HepG2 (cell line): ENCODE measurements around the gene P2RY1. TPM values are rescaled to one million over a fixed set of nuclear protein-coding genes. Genes with fewer than 3 reads are reported as not detected.
"Not testable (repeated sequence)": the region's sequence is repeated elsewhere in the genome, so short reads cannot be mapped to it uniquely, and the experiment has no call there.

ENCODE experiments used
- ATAC-seq: fragments of 200-7000 bp; cut with Tn5 transposase; 3 replicates; pipeline ENCODE4 v1.9.1; 2020; ENCODE audit warnings: mild to moderate bottlenecking, moderate library complexity
- BruUV-seq: library from RNA; stranded (reverse); fragments of 400-500 nt; replicated peaks from 2 replicates; lab custom pipeline; 2021; lab: Mats Ljungman, UMichigan
- CTCF ChIA-PET: fragments of 300-600 bp; formaldehyde crosslinking; extraction: SDS; loops from one replicate; lab custom pipeline; 2021; ENCODE audit warnings: low total read pairs, inconsistent platforms, low intra/inter-chr PET ratio; lab: Yijun Ruan, JAX
- POLR2A ChIA-PET: fragments of 350-600 bp; sonication (Branson Sonifier 250); formaldehyde crosslinking; loops from one replicate; lab custom pipeline; 2020; ENCODE audit warnings: antibody characterized with exemption, inconsistent platforms; lab: Yijun Ruan, JAX
- DNase-seq: peaks from one replicate; pipeline ENCODE4 v3.0.0-alpha.2; 2015; ENCODE audit warnings: low spot score
- FAIRE-seq: peaks from 3 replicates; lab custom pipeline; 2011; peaks lifted over from hg19 to GRCh38; lab: Jason Lieb, UNC
- H2AFZ ChIP-seq: one replicate; pipeline ENCODE4 v1.6.1; 2011; ENCODE audit warnings: low read length, inconsistent platforms
- H3K27ac ChIP-seq: fragments of 300-600 bp; 3 replicates; pipeline ENCODE4 v1.8.0; 2011; ENCODE audit warnings: mixed run types, mild to moderate bottlenecking, mixed read lengths, low read length, inconsistent platforms; ENCODE audit not compliant: insufficient read depth; ENCODE audit errors: extremely low read length
- H3K27me3 ChIP-seq, 2 experiments: fragments of 200-600 bp in 1 of 2; 2 replicates in 1 of 2; 3 replicates in 1 of 2; pipeline versions ENCODE4 v1.6.0 to v1.8.0; 2011; ENCODE audit warnings: low read length in 2 of 2, mild to moderate bottlenecking in 2 of 2, moderate library complexity in 2 of 2, inconsistent platforms in 1 of 2; ENCODE audit not compliant: insufficient read depth in 2 of 2, control insufficient read depth in 1 of 2
- H3K36me3 ChIP-seq, 2 experiments: fragments of 200-600 bp in 1 of 2; replicated peaks in 1 of 2; 2 replicates in 1 of 2; 3 replicates in 1 of 2; pipeline versions ENCODE4 v1.5.1 to v1.8.0; 2011; ENCODE audit warnings: low read length in 2 of 2, inconsistent platforms in 1 of 2; ENCODE audit not compliant: insufficient read depth in 2 of 2, control insufficient read depth in 1 of 2
- H3K4me1 ChIP-seq: 2 replicates; pipeline ENCODE4 v1.5.1; 2012; ENCODE audit warnings: low read length, inconsistent platforms; ENCODE audit not compliant: insufficient read depth
- H3K4me2 ChIP-seq: 2 replicates; pipeline ENCODE4 v1.6.0; 2011; ENCODE audit warnings: low read depth, low read length, inconsistent platforms
- H3K4me3 ChIP-seq, 3 experiments: fragments of 200-600 bp in 1 of 3; sonication (generic), shearing (Covaris generic) in 1 of 3; replicated peaks in 1 of 3; 2 replicates each; pipeline ENCODE4 v1.5.1; 2011 to 2016; ENCODE audit warnings: low read length in 3 of 3, inconsistent platforms in 2 of 3, low read depth in 2 of 3, mild to moderate bottlenecking in 2 of 3, control low read depth in 1 of 3, mixed read lengths in 1 of 3; ENCODE audit not compliant: insufficient read depth in 1 of 3
- H3K79me2 ChIP-seq: one replicate; pipeline ENCODE4 v1.6.1; 2011; ENCODE audit warnings: low read length, inconsistent platforms; ENCODE audit not compliant: insufficient read depth
- H3K9ac ChIP-seq: 2 replicates; pipeline ENCODE4 v1.6.0; 2011; ENCODE audit warnings: mild to moderate bottlenecking, low read depth, low read length, inconsistent platforms; ENCODE audit not compliant: insufficient read depth
- H3K9me3 ChIP-seq: 2 replicates; pipeline ENCODE4 v1.5.1; 2012; ENCODE audit warnings: mild to moderate bottlenecking, low read length
- H4K20me1 ChIP-seq: 2 replicates; pipeline ENCODE4 v1.6.0; 2011; ENCODE audit warnings: inconsistent platforms, mild to moderate bottlenecking, low read length, moderate library complexity; ENCODE audit not compliant: insufficient read depth
- EED ChIP-seq: sonication (generic); formaldehyde crosslinking; IDR thresholded peaks from 2 replicates; pipeline ENCODE4 v1.5.0; 2020; ENCODE audit warnings: mild to moderate bottlenecking, missing genetic modification reagents
- NFE2L2 ChIP-seq: fragments of 150-350 bp; IDR thresholded peaks from 2 replicates; pipeline ENCODE4 v1.6.1; 2014; ENCODE audit warnings: low read length
- TBX2 ChIP-seq: sonication (generic); formaldehyde crosslinking; IDR thresholded peaks from 2 replicates; pipeline ENCODE4 v1.5.0; 2020; ENCODE audit warnings: missing genetic modification reagents, mild to moderate bottlenecking, borderline replicate concordance
- ZMYM3 ChIP-seq: sonication (generic); formaldehyde crosslinking; IDR thresholded peaks from 2 replicates; pipeline ENCODE4 v1.5.1; 2020; ENCODE audit warnings: mild to moderate bottlenecking, missing genetic modification reagents
- ZNF460 ChIP-seq: sonication (generic); formaldehyde crosslinking; IDR thresholded peaks from 2 replicates; pipeline ENCODE4 v1.5.1; 2020; ENCODE audit warnings: missing genetic modification reagents, mild to moderate bottlenecking, borderline replicate concordance
- ZNF644 ChIP-seq: IDR thresholded peaks from 2 replicates; pipeline ENCODE4 v1.6.1; 2016; ENCODE audit warnings: low read depth
- ZNF709 ChIP-seq: sonication (generic); formaldehyde crosslinking; IDR thresholded peaks from 2 replicates; pipeline ENCODE4 v1.5.0; 2020; ENCODE audit warnings: mild to moderate bottlenecking, missing genetic modification reagents
- ZNF724P ChIP-seq: sonication (generic); formaldehyde crosslinking; IDR thresholded peaks from 2 replicates; pipeline ENCODE4 v1.8.0; 2022; ENCODE audit warnings: missing genetic modification reagents, borderline replicate concordance
- in situ Hi-C: cut with HindIII; loops from 2 replicates; pipeline ENCODE4 v1.10.0; 2017; ENCODE audit warnings: low pct_unique_long_range_greater_than_20kb; ENCODE audit not compliant: extremely low pct_ligation_motif_present
- intact Hi-C: fragments of 100-400 bp; cut with micrococcal nuclease; formaldehyde crosslinking; loops from one replicate; pipeline ENCODE4 v1.10.0; 2022; ENCODE audit not compliant: unreplicated experiment
- polyA plus RNA-seq, 8 experiments: library from polyadenylated mRNA; depleted of rRNA in 3 of 8; stranded (reverse) in 7 of 8; unstranded in 1 of 8; fragments of >200 nt; fragmentation: Illumina TruSeq in 4 of 8; extraction: Trizol in 4 of 8; gene quantifications; 2 replicates each; pipeline versions ENCODE4 v1.2.1 to v1.2.3, GENCODE V29; 2011 to 2016; ENCODE audit warnings: low read depth in 4 of 8, missing spikeins in 1 of 8, mixed read lengths in 1 of 8; ENCODE audit not compliant: insufficient read depth in 1 of 8
- total RNA-seq, 5 experiments: library from RNA; depleted of rRNA; stranded (reverse); fragments of >200 nt; fragmentation: Illumina TruSeq; extraction: Trizol; gene quantifications; 2 replicates each; pipeline ENCODE4 v1.2.3, GENCODE V29; 2016; ENCODE audit warnings: low read depth in 1 of 5
- TF ChIP-seq, protein P1 (sequence below), 2 experiments: sonication (generic) in 1 of 2; formaldehyde crosslinking in 1 of 2; IDR thresholded peaks; 2 replicates each; pipeline versions ENCODE4 v1.6.1 to v1.9.0; 2014 to 2022; ENCODE audit warnings: antibody characterized with exemption in 1 of 2, borderline replicate concordance in 1 of 2, inconsistent platforms in 1 of 2, low read depth in 1 of 2, missing genetic modification reagents in 1 of 2

Gene P2RY1
- total and polyA plus RNA-seq, 2 of the 13 experiments (the other 11 are each of a cell fraction or from before 2014, with no cell fraction given), result not detected

DNA sequence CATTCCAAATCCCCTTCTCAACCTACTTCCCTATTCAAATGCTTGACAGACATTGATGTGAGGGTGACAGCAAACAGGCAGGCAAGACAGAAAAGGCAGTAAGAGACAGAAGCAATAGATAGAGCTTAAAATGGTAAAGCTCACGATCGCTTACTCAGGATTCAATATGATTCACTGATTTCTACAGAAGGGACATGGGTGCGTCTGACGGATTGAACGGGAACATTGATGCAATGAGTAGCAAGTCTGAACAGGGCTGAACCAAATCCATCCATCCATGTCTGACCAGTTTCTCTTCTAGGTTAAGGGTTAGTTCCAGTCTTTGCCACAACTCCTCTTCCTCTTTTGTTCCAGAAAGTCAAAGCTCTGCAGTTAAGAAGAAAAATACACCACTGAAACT, 35.1 kb downstream of the P2RY1 start (continued):
- TF ChIP-seq ZMYM3 (CRISPR knock-in tag) (no peak), ZNF724P (CRISPR knock-in tag) (no peak), ZNF460 (CRISPR knock-in tag) (no peak), ZNF709 (CRISPR knock-in tag) (no peak), ZNF644 (CRISPR knock-in tag) (no peak), TBX2 (CRISPR knock-in tag) (no peak), EED (CRISPR knock-in tag) (no peak), NFE2L2 (no peak)
- TF ChIP-seq, protein P1, sequence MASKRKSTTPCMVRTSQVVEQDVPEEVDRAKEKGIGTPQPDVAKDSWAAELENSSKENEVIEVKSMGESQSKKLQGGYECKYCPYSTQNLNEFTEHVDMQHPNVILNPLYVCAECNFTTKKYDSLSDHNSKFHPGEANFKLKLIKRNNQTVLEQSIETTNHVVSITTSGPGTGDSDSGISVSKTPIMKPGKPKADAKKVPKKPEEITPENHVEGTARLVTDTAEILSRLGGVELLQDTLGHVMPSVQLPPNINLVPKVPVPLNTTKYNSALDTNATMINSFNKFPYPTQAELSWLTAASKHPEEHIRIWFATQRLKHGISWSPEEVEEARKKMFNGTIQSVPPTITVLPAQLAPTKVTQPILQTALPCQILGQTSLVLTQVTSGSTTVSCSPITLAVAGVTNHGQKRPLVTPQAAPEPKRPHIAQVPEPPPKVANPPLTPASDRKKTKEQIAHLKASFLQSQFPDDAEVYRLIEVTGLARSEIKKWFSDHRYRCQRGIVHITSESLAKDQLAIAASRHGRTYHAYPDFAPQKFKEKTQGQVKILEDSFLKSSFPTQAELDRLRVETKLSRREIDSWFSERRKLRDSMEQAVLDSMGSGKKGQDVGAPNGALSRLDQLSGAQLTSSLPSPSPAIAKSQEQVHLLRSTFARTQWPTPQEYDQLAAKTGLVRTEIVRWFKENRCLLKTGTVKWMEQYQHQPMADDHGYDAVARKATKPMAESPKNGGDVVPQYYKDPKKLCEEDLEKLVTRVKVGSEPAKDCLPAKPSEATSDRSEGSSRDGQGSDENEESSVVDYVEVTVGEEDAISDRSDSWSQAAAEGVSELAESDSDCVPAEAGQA (IDR thresholded peaks at IDR 0.05; ENCODE audit: low read depth), result no peak
- TF ChIP-seq, protein P1 (CRISPR knock-in tag; IDR thresholded peaks at IDR 0.05; ENCODE audit: borderline replicate concordance), result no peak

DNA sequence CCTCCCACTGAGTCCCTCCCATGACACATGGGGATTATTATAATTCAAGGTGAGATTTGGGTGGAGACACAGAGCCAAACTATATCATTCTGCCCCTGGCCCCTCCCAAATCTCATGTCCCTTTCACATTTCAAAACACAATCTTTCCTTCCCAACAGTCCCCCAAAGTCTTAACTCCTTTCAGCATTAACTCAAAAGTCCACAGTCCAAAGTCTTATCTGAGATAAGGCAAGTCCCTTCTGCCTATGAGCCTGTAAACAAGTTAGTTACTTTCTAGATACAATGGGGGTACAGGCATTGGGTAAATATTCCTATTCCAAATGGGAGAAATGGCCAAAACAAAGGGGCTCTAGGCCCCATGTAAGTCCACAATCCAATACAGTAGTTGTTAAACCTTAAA, 38.4 kb downstream of the P2RY1 start:
- POLR2A ChIA-PET, intact Hi-C loops, DNase-seq, H3K9me3 ChIP-seq, CTCF ChIA-PET, H2AFZ ChIP-seq, in situ Hi-C loops, H3K79me2 ChIP-seq, FAIRE-seq, H3K9ac ChIP-seq, H3K27ac ChIP-seq, H3K36me3 ChIP-seq, H3K4me2 ChIP-seq, BruUV-seq, H3K27me3 ChIP-seq, H4K20me1 ChIP-seq, H3K4me3 ChIP-seq, ATAC-seq, H3K4me1 ChIP-seq: not testable (repeated sequence)
